ENCODE data around the gene PHACTR4.

DNA sequence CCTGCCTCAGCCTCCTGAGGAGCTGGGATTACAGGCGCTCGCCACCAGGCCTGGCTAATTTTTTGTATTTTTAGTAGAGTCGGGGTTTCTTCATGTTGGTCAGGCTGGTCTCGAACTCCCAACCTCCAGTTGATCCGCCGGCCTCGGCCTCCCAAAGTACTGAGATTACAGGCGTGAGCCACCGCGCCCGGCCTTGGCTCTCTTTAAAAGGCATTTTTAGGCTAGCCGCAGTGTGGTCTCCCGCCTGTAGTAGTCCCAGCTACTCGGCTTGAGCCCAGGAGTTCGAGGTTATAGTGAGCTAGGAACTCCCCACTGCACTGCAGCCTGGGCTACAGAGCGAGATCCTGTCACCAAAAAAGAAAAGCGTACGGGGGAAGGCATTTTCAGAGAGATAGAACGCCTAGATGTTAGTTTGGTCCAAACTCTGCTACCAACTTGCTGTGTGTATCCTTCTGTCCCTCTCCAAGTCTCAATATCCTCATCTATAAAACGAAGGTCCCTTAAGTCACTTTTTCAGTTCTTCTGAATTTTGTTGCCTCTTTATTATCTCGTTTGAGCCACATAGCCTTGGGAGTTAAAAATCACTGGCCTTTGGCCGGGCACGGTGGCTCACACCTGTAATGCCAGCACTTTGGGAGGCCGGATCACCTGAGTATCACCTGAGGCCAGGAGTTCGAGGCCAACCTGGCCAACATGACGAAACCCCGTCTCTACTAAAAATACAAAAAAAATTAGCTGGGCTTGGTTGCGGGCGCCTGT is 40.0 kb upstream of the PHACTR4 start:
- no peak for TF ChIP-seq EZH2 (IDR thresholded peaks at IDR 0.05; ENCODE audit: low read depth, low read length, severe bottlenecking)
- peak in 2 of 3 experiments; percentile 6 to 22; a peak in 2 of 4 replicates for TF ChIP-seq CTCF (IDR thresholded peaks at IDR 0.05; ENCODE audit: control extremely low read depth in 1 of 3, insufficient read depth in 1 of 3, low read depth in 1 of 3, low read length in 3 of 3)
- no peak for TF ChIP-seq GABPA (IDR thresholded peaks at IDR 0.05; ENCODE audit: borderline replicate concordance, insufficient read depth, low read length)
- TF ChIP-seq EGR1 (IDR thresholded peaks at IDR 0.05; ENCODE audit: borderline replicate concordance, low read depth, low read length): no peak
- TF ChIP-seq JUND (IDR thresholded peaks at IDR 0.05; ENCODE audit: low read length): no peak
- no peak for TF ChIP-seq MAFK (IDR thresholded peaks at IDR 0.05; ENCODE audit: low read depth, low read length)
- TF ChIP-seq, protein P1, sequence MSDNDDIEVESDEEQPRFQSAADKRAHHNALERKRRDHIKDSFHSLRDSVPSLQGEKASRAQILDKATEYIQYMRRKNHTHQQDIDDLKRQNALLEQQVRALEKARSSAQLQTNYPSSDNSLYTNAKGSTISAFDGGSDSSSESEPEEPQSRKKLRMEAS (IDR thresholded peaks at IDR 0.05): no peak
- TF ChIP-seq FOSL1 (IDR thresholded peaks at IDR 0.05; ENCODE audit: insufficient read depth, low read depth, low read length): no peak
- no peak for TF ChIP-seq SP1 (IDR thresholded peaks at IDR 0.05; ENCODE audit: low read depth, low read length)
- TF ChIP-seq CREB1 (IDR thresholded peaks at IDR 0.05): no peak
- TF ChIP-seq POLR2A (IDR thresholded peaks at IDR 0.05; ENCODE audit: control extremely low read depth in 1 of 2, low read depth in 2 of 2, low read length in 2 of 2): no peak; a peak in 1 of 3 replicates
- no peak for TF ChIP-seq EP300 (IDR thresholded peaks at IDR 0.05; ENCODE audit: borderline replicate concordance in 1 of 2, low read depth in 2 of 2, low read length in 2 of 2)
- TF ChIP-seq POU5F1 (IDR thresholded peaks at IDR 0.05; ENCODE audit: low read depth, low read length): no peak

All from H1 (cell line).